ENCODE measurements around the gene CHRNA3.

- no peak for TF ChIP-seq CTCF (IDR thresholded peaks at IDR 0.05; ENCODE audit: low read length)
- no peak for TF ChIP-seq EZH2 (optimal IDR thresholded peaks at IDR 0.05; ENCODE audit: low read depth, low read length)
- no peak for TF ChIP-seq EZH2phosphoT487 (IDR thresholded peaks at IDR 0.05; ENCODE audit: low read length)
Observed at GRCh38 chr15:78636378-78636859, 15.6 kb upstream of the CHRNA3 start.
